Keratinocyte (primary cell): ENCODE data around the gene TIPARP.

ENCODE experiments used
- CTCF ChIP-seq, 3 experiments: IDR thresholded peaks in 1 of 3; conservative IDR thresholded peaks in 1 of 3; optimal IDR thresholded peaks in 1 of 3; 2 replicates in 2 of 3; 3 replicates in 1 of 3; pipeline versions ENCODE3 to v1.5.1; 2011; ENCODE audit warnings: low read length in 3 of 3, mild to moderate bottlenecking in 3 of 3, moderate library complexity in 2 of 3, control low read depth in 1 of 3, inconsistent platforms in 1 of 3; ENCODE audit not compliant: insufficient read depth in 2 of 3; ENCODE audit errors: extremely low read depth in 1 of 3
- EZH2 ChIP-seq: IDR thresholded peaks from one replicate; pipeline ENCODE4 v1.6.1; 2012; ENCODE audit warnings: inconsistent platforms, mild to moderate bottlenecking, low read length, moderate library complexity

DNA sequence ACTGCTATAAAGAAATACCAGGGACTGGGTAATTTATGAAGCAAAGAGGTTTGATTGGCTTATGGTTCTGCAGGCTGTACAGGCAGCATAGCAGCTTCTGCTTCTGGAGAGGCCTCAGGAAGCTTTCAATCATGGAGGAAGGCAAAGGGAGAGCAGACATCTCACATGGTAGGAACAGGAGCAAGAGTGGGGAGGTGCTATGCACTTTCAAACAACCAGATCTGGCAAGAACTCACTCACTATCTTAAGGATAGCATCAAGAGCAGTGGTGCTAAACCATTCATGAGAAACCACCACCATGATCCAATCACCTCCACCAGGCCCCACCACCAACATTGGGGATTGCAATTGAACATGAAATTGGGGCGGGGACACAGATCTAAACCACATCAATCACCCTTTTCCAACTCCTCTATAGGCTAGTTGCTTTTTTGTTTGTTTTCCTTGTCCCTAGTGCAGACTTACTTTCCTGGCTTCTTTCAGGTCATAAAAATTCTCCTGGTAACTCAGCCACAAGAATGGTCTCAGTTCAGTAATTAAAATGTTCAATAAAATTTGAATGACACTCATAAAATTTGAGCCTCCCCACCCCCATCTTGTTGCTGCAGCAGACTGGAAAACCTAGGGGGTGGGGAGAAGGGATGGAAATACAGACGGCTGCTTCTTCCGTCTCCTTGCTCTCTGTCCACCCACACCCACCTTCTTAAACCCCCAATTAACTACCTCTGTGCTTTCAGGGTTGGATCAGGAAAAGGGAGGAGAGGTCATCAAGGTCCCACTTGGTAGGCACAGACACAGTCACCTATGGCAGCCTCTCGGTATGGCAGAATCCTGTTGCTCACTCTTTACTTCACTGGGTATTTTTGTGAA lies 16.3 kb upstream of the TIPARP start:
- TF ChIP-seq CTCF (optimal IDR thresholded peaks at IDR 0.05 in 1 of 3, IDR thresholded peaks at IDR 0.05 in 1 of 3, conservative IDR thresholded peaks at IDR 0.05 in 1 of 3; ENCODE audit: extremely low read depth in 1 of 3, insufficient read depth in 2 of 3, low read length in 3 of 3) (no peak), EZH2 (no peak)
